Activated gamma-delta T cell (primary cell): Measurements from ENCODE around the gene FCF1.
"Not testable (repeated sequence)": the region's sequence is repeated elsewhere in the genome, so short reads cannot be mapped to it uniquely, and the experiment has no call there.

Experiments
- DNase-seq: peaks from one replicate; lab custom pipeline; 2025; lab: John Stamatoyannopoulos, UW

FCF1 gene

DNA sequence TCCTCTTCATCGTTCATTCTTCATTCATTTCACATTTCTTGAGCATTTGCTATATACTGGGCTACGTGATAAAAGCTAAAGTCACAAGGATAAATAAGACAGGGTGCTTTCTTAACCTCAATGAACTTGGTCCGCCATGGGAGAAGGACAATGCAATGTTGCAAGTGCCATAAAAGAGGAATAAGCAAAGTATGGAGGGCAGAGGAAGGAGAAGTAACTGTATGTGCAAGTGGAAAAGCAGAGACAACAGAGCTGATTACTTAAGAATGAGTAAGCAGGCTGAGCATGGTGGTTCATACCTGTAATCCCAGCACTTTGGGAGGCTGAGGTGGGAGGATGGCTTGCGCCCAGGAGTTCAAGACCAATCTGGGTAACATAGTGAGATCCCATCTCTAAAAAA is 14.5 kb upstream of the FCF1 start:
- no peak for DNase-seq

DNA sequence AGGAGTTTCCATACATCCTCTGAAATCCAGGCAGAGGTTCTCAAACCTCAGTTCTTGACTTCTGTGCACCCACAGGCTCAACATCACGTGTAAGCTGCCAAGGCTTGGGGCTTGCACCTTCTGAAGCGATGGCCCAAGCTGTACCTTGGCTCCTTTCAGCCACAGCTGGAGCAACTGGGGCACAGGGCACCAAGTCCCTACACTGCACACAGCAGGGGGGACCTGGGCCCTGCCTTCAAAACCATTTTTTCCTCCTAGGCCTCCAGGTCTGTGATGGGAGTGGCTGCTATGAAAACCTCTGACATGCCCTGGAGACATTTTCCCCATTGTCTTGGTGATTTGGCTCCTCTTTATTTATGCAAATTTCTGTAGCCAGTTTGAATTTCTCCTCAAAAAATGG is 10.7 kb upstream of the FCF1 start:
- DNase-seq: no peak

DNA sequence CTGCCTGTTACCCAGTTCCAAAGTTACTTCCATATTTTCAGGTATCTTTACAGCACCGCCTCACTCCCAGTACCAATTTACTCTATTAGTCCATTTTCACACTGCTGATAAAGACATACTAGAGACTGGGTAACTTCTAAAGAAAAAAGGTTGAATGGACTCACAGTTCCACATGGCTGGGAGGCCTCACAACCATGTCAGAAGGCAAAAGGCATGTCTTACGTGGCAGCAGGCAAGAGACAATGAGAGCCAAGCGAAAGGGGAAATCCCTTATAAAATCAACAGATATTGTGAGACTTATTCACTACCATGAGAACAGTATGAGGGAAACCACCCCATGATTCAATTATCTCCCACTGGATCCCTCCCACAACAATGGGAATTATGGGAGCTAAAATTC is 9.9 kb upstream of the FCF1 start:
- no peak for DNase-seq

DNA sequence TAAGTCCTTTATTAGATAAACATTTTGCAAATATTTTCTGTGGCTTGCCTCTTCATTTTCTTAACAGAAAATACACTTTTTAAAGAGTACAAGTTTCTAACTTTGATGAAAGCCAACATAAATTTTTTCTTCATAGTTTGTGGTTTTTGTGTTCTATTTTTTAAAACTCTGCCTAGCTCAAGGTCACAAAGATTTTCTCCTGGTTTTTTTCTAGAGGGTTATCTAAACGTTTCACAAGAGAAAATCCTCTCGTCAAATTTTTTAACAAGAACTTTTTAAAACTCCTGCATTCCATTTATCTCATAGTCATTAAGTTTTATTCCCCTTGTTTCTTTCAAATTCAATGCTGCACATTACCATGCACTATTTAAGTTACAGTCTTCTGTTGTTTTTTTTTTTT is 8.3 kb upstream of the FCF1 start:
- DNase-seq: no peak

DNA sequence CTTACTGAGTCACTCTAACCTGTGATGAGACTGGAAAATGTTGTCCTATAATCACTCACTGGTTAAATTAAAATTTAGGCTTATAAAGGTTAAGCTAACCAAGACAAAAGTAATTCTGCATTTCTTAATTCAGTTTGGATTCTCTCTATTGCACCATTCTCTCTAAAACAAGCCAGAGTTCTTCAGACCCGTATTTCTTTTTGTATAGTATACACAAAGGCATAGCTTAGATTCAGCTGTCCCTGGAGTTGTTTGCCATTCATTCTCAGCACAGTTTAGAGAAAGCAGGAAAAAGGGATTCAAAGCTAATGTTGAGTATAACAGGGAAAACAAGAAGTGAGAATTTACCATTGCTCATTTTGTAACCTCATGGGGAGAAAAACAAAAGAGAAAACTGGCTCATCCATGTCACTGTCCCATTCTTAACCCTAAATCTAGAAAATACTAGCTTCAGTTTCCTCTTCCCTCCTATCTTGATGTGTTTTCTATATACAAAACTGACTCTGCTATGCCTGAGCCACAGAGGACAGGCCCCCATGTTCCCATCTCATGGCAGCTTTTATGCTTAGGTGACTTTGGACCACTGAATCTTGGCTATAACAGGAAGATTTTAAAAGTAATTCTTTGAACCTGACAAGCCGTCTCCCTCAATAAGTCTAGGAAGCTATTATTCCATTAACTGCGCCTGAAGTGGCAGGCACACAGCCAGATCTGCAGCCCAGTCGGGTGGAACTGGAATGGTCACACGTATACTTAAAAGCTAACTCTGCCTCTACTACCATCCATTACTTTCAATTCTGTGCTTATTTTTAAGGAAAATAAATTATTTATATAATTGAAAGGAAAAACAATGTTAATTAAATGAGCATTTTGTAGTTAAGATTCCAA is 7.1 kb upstream of the FCF1 start:
- no peak for DNase-seq

DNA sequence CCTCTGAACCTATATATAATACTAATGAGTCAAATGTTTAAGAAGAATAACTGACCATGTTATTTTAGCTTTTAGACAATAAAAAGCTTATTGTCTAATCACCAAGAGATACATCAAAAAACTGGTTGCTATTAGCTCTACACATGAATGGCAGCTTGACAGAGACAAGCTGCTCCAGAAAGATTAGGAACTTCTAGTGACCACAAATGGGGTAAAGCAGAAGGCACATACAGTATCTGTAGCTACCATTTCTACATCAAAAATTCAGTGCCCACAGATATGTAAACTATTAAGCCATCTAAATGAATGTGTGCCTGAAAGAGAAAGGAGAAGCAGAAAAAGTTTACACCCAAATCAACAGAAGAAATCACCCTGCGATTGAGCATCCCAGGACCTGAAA is 2.5 kb upstream of the FCF1 start:
- no peak for DNase-seq

DNA sequence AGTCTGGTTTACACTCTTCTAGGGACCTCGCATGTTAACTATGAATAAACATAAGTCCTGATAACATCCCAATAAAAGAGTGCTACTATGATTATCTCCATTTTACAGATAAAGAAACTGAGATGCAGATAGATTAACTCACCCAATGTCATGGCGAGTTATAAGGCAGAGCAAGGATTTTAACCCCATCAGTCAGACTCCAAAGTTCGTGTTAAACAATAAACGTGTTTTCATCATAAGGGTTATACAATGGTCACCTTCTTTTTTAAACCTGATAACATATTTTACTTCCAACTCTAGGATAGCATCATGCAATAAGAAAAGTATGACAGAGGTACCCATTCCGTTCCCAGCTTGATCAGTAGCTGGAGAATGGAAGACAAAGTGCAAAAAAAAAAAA is 1.3 kb upstream of the FCF1 start:
- no peak for DNase-seq

DNA sequence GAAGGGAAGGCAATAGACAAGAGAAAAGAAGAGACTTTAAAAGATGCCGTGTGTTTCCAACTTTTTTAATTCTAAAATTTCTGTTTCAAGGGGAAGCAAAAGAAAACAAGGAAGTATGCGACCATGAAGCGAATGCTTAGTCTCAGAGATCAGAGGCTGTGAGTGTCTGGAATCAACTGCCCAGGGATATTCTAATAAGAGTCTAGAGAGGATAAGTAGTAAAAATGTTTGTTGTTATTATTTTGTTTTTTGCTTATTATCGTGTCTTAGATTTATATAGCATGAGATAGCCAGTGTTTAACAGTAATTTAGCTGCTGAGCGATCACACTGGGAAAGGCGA is 421 bp downstream of the FCF1 start:
- DNase-seq: no peak

DNA sequence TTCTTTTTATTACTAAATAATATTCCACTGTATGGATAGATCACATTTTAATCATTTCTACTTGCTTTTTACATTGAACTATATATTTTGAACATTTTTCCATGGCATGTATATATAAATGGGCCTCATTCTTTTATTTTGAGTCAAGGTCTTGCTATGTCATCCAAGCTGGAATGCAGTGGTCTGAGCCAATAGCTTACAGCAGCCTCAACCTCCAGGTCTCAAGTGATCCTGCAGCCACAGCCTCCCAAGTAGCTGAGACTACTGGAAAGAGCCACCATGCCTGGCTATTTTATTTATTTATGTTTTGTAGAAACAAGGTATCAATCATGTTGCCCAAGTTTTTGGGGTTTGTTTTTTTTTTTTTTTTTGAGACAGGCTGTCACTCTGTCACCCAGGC is 7.6 kb downstream of the FCF1 start:
- no peak for DNase-seq

DNA sequence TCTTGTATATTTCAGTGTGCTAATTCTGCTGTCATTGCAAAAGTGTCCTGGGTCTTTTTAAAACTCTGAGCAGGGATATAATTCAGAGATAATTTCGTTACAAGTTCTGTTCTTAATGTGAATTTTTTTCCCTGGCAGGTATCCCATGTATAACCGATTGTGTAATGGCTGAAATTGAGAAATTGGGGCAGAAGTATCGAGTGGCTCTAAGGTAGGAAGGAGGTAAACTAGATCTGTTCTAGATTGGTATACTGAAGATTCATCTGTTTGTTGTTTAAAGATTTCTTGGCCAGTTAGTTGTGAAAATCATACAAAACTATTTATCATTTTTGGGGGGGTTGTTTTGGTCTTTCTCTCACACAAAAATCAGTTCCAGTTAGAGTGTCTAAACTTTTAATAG is 10.2 kb downstream of the FCF1 start:
- DNase-seq: no peak

DNA sequence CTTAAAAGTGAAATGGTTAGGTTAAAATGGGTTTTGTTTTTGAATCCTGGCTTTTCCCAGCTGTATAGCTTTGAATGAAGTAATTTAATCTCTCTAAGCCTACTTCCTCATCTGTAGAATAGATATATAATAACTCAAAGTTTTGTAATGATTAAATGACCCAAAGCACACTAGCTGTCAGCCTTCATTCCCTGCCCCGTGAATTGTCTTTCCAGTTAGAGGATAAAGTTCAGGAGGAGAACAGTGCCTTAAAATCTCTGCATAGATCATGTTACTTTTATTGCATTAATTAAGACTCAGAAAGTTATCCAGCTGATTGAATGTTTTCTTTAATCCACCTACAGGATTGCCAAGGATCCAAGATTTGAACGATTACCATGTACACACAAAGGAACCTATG is 19.4 kb downstream of the FCF1 start:
- no peak for DNase-seq

DNA sequence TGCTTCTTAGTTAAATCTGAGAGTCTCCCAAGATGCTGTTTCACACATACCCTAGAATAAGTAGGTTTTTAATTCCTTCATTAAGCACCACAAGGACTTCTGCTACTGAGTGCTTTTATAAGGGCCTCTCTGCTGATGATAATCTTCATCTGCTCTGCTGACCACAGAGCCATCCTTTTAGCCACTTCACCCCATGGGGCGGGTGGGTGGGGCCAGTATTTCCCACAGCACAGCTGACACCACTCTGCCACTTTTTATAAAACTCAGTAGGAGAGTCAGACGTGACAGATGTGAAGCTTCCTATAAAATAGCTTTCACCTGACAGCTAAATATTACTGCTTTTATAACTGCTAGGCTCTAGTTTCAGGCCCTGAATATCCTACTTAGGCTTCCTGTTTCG is 20.3 kb downstream of the FCF1 start:
- DNase-seq: no peak

DNA sequence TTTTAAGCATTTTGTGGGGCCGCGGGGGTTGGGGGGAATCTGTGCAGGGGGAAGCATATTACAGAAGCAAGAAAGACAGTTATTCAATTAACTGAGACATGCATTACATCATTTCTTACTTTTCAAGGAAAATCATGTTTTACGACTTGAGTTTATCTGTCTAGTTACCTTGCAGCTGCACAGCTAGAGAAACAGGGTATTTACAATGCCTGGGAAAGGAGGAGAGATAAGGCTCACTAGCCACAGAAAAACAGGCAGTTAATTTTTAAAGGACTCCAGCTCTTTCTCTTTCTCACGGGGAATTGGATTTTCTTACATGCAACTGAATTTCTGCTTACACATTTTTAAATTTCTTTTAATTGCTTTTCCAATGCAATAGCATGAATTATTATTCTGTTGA is 22.2 kb downstream of the FCF1 start:
- DNase-seq: no peak

DNA sequence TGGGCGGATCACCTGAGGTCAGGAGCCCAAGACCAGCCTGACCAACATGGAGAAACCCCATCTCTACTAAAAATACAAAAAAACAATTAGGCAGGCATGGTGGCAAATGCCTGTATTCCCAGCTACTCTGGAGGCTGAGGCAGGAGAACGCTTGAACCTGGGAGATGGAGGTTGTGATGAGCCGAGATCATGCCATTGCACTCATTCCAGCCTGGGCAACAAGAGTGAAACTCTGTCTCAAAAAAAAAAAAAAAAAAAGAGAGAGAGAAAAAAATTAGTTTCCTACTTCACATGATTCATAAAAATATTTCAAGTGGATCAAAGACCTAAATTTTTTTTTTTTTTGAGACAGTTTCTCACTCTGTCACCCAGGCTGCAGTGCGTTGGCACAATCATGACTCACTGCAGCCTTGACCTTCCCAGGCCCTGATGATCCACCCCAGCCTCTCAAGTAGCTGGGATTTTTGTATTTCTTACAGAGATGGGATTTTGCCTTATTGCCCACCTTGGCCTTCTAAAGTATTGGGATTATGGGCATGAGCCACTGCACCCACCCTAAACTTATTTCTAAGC is 24.9 kb downstream of the FCF1 start:
- DNase-seq: no peak

DNA sequence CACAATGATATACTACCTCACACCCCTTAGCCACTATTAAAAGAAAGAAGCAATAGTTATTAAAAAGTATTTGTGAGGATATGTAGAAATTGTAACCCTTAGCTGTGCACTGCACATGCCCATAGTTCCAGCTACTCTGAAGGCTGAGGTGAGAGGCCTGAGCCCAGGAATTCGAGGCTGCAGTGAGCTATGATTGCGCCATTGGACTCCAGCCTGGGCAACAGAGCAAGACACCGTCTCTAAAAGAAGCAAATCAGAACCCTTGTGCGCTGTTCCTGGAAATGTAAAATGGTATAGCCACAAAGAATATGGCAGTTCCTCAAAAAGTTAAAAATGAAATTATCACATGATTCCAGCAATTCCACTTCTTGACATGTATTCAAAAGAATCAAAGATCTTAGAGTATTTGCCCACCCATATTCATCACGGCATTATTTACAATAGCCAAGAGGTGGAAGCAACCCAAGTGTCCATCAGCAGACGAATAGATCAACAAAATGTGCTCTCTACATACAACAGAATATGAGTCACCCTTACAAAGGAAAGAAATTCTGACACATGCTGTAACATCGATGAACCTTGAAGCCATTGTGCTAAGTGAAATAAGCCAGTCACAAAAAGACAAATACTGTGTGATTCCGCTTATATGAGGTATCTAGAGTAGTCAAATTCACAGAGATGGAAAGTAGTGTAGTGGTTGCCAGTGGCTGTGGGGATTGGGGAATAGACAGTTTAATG is 26.5 kb downstream of the FCF1 start:
- no peak for DNase-seq

DNA sequence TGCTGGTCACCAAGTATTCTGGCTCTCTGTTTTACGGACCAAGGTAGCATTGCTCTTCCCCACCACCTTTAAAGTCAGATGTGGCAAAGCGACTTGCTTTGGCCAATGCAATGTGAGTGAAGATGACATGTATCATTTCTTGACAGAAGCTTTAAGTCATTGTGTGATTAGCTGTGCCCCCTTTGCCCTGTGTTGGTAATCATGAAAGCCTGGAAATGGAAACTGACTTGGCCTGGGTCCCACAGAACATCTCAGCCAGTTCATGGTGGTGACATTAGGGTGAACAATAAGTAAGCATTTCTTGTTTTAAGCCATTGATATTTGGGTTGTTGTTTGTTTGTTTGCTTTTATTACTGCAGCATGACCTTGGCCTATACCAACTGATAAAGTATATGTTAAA is 34.3 kb downstream of the FCF1 start:
- DNase-seq: no peak

DNA sequence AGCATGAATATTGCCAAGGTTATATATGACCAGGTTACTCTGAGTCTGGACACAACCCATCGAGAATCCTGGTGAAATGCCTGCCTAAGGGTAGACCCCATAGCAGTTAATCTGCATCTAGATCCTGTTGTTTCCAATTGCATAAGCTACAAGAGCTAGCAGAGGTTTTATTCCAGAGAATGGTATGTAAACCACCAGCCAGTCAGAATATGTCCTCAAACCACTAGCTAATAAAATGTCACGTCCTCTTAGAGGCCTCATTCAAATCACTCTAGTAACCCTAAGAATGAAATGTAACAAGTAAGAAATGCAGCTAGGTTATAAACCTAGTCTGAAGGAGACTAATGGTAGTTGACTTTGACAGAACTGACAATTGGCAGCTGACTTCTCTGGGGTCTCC is 41.2 kb downstream of the FCF1 start:
- DNase-seq: no peak

DNA sequence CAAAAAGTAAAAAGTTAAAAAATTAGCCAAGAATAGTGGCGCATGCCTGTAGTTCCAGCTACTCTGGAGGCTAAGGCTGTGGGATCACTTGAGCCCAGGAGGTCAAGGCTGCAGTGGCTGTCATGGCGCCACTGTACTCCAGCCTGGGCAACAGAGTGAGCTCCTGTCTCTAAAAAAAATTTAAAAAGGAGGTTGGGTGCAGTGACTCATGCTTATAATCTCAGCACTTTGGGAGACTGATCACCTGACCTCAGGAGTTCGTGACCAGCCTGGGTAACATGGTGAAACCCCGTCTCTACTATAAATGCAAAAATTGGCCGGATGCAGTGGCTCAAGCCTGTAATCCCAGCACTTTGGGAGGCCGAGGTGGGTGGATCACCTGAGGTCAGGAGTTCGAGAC is 42.0 kb downstream of the FCF1 start:
- no peak for DNase-seq

DNA sequence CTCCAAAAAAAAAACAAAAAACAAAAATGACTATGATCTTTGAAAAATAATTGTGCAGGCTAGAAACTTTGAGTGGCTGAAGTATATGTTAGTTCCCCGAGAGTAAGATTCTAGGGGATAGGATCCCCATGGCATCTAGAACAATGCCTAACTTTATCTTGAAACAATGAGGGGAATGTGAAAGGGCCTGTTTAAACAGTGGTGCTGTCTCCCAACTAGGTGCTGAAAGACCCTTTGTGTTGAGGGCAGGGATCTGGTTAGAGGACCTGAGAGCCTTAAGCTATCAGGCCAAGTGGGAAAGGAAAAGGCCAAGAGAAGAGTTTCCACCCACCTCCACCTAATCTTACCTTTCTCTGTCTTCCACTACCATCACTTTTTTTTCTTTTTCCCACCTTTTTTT is 43.4 kb downstream of the FCF1 start:
- DNase-seq: no peak

DNA sequence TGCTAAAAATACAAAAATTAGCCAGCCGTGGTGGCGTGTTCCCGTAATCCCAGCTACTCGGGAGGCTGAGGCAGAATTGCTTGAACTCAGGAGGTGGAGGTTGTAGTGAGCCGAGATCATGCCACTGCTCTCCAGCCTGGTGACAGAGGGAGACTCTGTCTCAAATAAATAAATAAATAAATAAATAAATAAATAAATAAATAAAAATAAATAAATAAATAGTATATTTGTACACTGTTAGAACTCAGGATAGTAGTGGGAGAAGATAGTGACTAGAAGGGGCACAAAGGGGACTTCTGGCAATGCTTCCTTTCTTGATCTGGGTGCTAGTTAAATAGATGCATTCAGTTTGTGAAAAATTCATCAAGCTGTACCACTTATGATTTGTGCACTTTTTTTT is 45.6 kb downstream of the FCF1 start:
- DNase-seq: not testable (repeated sequence)

DNA sequence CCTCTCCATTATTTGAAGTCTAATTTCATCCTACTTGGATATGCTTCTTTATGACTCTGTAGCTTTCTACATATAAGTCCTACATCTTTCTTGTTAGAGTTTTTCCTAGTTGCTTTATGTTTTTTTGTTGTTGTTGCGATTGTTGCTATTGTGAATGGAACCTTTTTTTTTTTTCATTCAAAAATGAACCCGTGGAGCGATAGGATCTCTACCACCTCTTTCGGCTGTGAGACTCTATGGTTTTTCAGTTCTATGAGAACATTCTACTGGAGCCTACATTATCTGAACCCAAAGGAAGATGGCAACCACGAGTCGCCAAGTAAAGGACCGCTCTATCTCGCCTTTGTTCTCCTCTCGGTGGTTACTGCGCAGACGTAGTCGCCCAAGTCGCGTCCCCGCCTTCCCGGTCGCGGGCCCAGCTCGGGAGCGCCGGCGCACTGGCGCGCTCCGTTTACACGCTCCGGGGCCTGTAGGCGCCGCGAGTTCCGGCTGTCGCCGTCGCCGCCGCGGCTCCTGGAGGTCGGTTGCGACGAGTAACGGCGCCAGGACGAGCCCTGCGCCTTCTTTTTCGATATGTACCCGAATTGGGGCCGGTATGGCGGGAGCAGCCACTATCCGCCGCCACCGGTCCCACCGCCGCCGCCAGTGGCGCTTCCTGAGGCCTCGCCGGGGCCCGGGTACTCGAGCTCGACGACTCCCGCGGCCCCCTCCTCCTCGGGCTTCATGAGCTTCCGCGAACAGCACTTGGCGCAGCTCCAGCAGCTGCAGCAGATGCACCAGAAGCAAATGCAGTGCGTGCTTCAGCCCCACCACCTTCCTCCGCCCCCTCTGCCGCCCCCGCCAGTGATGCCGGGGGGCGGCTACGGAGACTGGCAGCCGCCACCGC is 50.2 kb downstream of the FCF1 start, which contains the start of gene YLPM1:
TSS of gene YLPM1 (plus strand) at position 400 of the 886 bp plus-strand sequence. CDS start at position 574, 174 bp downstream.
- peak; percentile 80 for DNase-seq
